ENCODE data around the gene SMARCD3. TPM values are rescaled to one million over a fixed set of nuclear protein-coding genes. Genes with fewer than 3 reads are reported as not detected.

Gene SMARCD3
- total and polyA plus RNA-seq, 2 experiments from 2014 or later: 3.3 to 4.0 TPM

- TF ChIP-seq, protein P1, sequence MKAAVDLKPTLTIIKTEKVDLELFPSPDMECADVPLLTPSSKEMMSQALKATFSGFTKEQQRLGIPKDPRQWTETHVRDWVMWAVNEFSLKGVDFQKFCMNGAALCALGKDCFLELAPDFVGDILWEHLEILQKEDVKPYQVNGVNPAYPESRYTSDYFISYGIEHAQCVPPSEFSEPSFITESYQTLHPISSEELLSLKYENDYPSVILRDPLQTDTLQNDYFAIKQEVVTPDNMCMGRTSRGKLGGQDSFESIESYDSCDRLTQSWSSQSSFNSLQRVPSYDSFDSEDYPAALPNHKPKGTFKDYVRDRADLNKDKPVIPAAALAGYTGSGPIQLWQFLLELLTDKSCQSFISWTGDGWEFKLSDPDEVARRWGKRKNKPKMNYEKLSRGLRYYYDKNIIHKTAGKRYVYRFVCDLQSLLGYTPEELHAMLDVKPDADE (IDR thresholded peaks at IDR 0.05): no peak
- Histone ChIP-seq H3K79me2 (replicated peaks; ENCODE audit: insufficient read depth) (peaks cover 19% of the 10 kb centered on the region), H3F3A (replicated peaks; ENCODE audit: low read depth) (peaks cover 2% of the 10 kb centered on the region), H3K4me3 (peak overlapping the region; percentile 96), H3K36me3 (ENCODE audit: insufficient read depth) (no peaks in the 10 kb centered on the region), H3K9me2 (ENCODE audit: insufficient read depth) (no peaks in the 10 kb centered on the region), H3K27ac (ENCODE audit: low read depth) (peak overlapping the region; percentile 74; the same call in 1 of the 2 replicates), H2AFZ (0 out of 2 replicates have a peak overlapping the region, but pooled peaks have one; percentile 59), H3K27me3 (ENCODE audit: insufficient read depth) (no peaks in the 10 kb centered on the region), H3K4me1 (ENCODE audit: insufficient read depth) (peaks cover 10% of the 10 kb centered on the region), H3K4me2 (peak overlapping the region; percentile 95), H4K20me1 (replicated peaks; ENCODE audit: insufficient read depth) (peaks cover 14% of the 10 kb centered on the region; the same call in 1 of the 2 replicates)
- Mint-ChIP-seq H3K4me3 (peak overlapping the region; percentile 98), H3K4me1 (peaks cover 16% of the 10 kb centered on the region), H3K36me3 (ENCODE audit: low read depth) (peaks cover 15% of the 10 kb centered on the region; the same call in 2 of the 3 replicates), H3K9me3 (no peaks in the 10 kb centered on the region), H3K27me3 (ENCODE audit: insufficient read depth, low read depth, poor library complexity) (peaks cover 8% of the 10 kb centered on the region), H3K27ac (peak overlapping the region; percentile 84; the same call in 1 of the 2 replicates)
- ATAC-seq (peak; percentile 47), DNase-seq (ENCODE audit: low spot score) (peak; percentile 57)
These were observed 15.4 kb downstream of the SMARCD3 start for GRCh38 chr7:151232917-151233701.

- Histone ChIP-seq H3K4me3 (peak within 1 kb of the TSS; percentile 96), H3K36me3 (ENCODE audit: insufficient read depth) (no peaks in the 10 kb centered on the region), H3F3A (replicated peaks; ENCODE audit: low read depth) (peaks cover 9% of the 10 kb centered on the region), H3K4me1 (ENCODE audit: insufficient read depth) (peaks cover 14% of the 10 kb centered on the region), H3K9me2 (ENCODE audit: insufficient read depth) (no peaks in the 10 kb centered on the region), H2AFZ (peak within 1 kb of the TSS; percentile 94), H3K27me3 (ENCODE audit: insufficient read depth) (no peaks in the 10 kb centered on the region), H3K27ac (ENCODE audit: low read depth) (peak within 1 kb of the TSS; percentile 74; the same call in 1 of the 2 replicates), H4K20me1 (replicated peaks; ENCODE audit: insufficient read depth) (peaks cover 10% of the 10 kb centered on the region; the same call in 1 of the 2 replicates), H3K79me2 (replicated peaks; ENCODE audit: insufficient read depth) (peaks cover 19% of the 10 kb centered on the region), H3K4me2 (peak within 1 kb of the TSS; percentile 95)
- Mint-ChIP-seq H3K27ac (peak within 1 kb of the TSS; percentile 96), H3K27me3 (ENCODE audit: insufficient read depth, low read depth, poor library complexity) (peaks cover 9% of the 10 kb centered on the region), H3K4me3 (peak within 1 kb of the TSS; percentile 98), H3K36me3 (ENCODE audit: low read depth) (peaks cover 15% of the 10 kb centered on the region; the same call in 2 of the 3 replicates), H3K9me3 (no peaks in the 10 kb centered on the region), H3K4me1 (peaks cover 19% of the 10 kb centered on the region)
- DNase-seq (ENCODE audit: low spot score) (peak; percentile 90), ATAC-seq (peak; percentile 91)
- TF ChIP-seq ZNF331 (CRISPR knock-in tag; IDR thresholded peaks at IDR 0.05; ENCODE audit: low read depth) (no peak), POLR2AphosphoS5 (IDR thresholded peaks at IDR 0.05; ENCODE audit: low read depth) (peak; percentile 91)
- TF ChIP-seq, protein P1 (IDR thresholded peaks at IDR 0.05): peak; percentile 86
These were observed 16.2 kb downstream of the SMARCD3 start, which contains the start of gene CHPF2 for GRCh38 chr7:151232091-151232916. Gene CHPF2, plus strand, starts transcription at chr7:151232483. Its CDS starts 1,529 bp downstream, at chr7:151234012.

All from GM23338 (cell line).